GM18505 (cell line): Measurements from ENCODE around the gene PTPRJ.
A peak's percentile ranks its signal among the peaks of the same experiment; 100 is the strongest.

Experiments used
- ATAC-seq: cut with Tn5 transposase; IDR thresholded peaks from one replicate; pipeline ENCODE4 v1.9.1; 2021; ENCODE audit not compliant: unreplicated experiment
- POLR2A ChIP-seq: IDR thresholded peaks from 4 replicates; pipeline ENCODE4 v1.6.1; 2011; ENCODE audit warnings: borderline replicate concordance; ENCODE audit not compliant: insufficient read depth, insufficient read length; ENCODE audit errors: extremely low read depth

The PTPRJ gene

DNA sequence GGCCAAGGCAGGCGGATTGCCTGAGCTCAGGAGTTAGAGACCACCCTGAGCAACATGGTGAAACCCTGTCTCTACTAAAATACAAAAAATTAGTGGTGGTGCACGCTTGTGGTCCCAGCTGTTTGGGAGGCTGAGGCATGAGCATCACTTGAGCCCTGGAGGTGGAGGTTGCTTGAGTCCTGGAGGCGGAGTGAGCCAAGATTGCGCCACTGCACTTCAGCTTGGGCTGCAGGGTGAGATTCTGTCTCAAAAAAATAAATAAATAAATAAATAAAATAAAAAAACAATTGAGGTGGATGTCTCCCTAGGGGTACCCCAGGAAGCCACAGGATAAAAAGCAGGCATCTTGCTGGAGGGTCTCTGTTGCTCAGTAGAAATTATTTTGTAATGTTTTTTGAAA lies 14.1 kb downstream of the PTPRJ start:
- ATAC-seq = no peak
- TF ChIP-seq POLR2A = no peak

DNA sequence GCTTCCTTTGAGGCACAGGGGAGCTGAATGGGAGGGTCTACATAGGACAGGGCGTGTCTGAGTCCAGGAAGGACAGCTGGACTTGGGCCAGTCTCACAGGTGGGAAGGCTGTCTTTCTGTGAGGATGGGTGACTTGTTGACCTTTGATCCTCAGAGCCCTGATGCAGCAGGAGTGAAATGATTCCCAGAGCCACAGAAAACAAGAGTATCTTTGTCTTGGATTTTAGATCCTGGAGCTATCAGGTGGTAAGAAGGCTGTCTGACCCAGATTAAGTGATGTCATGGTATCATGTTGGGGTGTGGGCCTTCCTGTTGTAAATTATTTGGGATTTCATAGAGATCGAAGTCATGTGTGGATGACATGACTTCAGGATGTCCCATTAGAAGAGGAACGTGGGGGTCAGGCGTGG lies 15.0 kb downstream of the PTPRJ start:
- no peak for TF ChIP-seq POLR2A
- ATAC-seq = no peak

- TF ChIP-seq POLR2A = no peak
- no peak for ATAC-seq
Observed at GRCh38 chr11:47997063-47998053, 17.0 kb downstream of the PTPRJ start.

DNA sequence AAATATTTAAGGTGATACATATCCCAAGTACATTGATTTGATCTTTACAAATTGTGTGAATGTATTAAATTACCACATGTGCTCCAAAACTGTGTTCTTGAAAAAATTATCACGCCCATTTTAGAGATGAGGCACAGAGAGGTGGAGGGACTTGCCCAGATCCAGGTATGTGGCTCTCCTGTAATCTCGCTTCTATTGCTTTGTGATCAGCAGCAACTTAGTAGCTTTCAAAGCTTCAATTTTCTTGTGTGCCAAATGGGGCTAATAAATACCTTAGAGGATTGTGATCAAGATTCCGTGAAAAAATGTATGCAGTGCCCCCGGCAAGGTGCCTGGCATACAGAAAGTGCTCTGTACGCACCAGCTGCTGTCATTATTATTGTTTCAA lies 18.0 kb downstream of the PTPRJ start:
- ATAC-seq = no peak
- TF ChIP-seq POLR2A = no peak

DNA sequence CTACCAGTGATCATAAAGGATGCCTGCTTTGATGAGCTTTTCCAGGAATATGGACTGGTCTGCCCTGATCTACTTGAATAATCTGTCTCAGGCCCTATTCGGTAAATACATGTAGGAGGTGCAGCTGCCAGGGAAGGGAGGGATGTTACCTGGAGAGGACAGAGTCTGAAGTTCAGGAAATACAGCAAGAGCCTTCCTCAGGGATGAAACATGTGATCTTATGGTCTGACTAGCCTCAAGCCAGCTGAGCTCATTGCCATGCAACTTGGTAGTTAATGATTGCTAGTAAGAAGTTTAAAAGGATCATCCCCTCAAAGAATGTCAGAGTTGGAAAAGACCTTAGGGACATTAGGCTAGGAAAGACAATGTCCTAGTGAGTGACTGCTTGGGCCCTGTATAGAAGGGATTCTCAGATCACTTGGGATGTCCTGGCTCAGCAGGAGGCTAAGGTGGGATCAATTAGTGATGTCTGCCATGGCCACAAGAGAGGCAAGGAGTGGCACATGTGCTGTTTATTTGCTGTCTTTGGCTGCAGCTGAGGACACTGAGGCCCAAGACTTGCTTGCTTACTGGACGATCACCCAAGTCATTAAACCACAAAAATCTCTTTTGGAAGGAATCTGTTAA lies 18.5 kb downstream of the PTPRJ start:
- TF ChIP-seq POLR2A = no peak
- no peak for ATAC-seq

DNA sequence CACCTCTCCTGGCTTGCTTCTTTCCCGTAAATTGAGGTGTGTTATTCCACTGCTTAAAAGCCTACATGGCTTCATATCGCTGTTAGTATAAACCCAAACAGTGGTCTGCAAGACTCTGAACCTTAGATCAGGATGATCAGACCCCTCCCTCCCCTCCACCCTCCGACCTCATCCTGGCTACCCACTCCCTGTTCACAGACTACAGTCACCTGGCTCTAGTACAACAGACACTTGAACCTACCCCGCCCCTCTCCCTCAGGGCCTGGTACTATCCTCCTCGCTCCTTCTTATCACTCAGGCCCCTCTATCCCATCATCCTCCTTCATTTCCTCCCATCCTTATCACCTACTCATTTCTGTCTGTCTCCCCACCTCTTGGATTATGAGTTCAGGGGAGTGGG lies 20.1 kb downstream of the PTPRJ start:
- no peak for ATAC-seq
- TF ChIP-seq POLR2A = no peak

GRCh38 chr11:48001438-48002021 lies 21.2 kb downstream of the PTPRJ start:
- no peak for TF ChIP-seq POLR2A

DNA sequence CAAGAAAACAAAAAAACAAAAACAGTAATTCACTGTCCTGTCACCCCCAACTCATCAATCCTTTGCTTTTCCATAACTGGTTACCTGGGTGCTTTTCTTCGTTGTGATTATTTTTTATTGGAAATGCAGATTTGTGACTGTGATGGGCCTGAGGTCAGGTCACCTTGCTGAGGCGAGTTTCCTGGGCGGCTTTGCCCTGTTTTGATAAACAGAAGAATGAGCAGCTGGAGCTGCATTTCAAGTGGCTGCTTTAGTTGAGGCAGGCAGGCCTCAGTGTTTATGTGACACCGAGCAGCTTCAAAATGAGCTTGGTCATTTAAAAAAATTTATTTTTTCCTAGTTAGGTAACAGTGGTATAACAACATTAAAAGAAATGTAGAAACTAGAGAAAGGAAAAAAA lies 22.2 kb downstream of the PTPRJ start:
- no peak for TF ChIP-seq POLR2A
- no peak for ATAC-seq

More at GRCh38 chr11:48001438-48002021, 21.2 kb downstream of the PTPRJ start:
- ATAC-seq = peak; percentile 58

DNA sequence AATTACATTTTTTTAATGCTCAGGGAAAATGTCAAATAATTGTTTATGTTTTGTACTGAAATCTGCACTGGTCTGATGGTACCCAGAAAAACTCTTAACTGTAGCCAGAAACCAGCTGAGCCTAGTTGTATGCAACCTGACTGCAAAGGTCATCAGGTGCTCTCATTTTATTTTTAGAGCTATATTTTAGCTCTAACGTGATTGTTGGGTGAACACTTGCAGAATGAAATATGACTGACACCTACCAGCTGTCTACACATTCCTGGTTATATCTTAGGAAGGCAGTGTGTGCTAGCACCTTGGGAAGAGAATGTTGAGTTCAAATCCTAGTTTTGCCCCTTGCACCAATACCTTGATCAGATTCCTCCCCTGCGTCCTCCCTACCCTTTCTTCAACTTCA lies 23.6 kb downstream of the PTPRJ start:
- no peak for TF ChIP-seq POLR2A
- ATAC-seq = no peak

DNA sequence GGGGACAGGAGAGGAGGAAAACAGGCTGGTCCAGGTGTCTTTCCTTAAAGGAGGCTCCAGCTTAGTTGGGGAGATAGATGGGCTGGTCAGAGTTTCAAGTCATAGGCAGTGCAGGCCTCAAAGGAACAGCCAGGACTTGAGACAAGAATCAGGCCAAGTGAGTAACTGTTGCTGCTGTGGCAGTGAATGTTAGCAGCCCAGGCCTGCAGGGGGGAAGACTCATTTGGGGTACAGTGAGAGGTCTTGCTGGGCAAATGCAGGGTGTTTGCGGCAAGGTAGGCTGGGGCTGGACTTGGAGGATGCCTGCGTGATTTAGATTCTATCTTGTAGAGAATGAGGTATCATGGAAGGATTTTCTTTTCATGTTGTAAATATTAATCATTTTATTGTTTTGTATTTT lies 24.1 kb downstream of the PTPRJ start:
- ATAC-seq = no peak
- TF ChIP-seq POLR2A = no peak

GRCh38 chr11:48005136-48005535 lies 24.8 kb downstream of the PTPRJ start:
- no peak for TF ChIP-seq POLR2A
- ATAC-seq = no peak

DNA sequence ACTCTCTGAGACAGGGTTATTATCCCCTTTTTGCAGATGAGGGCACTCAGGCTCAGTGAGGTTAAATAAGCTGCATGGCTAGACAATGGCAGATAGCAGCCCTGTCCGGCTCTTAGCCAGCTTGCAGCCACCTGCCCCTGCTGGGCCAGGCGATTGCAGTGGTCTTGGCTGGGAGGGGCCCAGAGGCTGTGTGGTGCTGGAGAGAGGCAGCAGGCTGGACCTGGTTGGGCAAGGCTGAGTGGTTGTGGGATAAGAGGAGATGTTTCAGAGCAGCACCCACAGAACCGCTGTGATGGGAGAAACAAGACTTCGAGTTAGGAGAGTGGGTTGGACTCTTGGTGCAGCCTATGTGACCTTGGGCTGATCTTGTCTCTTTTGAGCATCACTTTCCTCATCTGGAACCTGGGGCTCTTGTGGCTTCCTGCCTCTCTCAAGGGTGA lies 25.5 kb downstream of the PTPRJ start:
- TF ChIP-seq POLR2A = no peak
- ATAC-seq = no peak

GRCh38 chr11:48006301-48006992 lies 26.1 kb downstream of the PTPRJ start:
- no peak for TF ChIP-seq POLR2A
- peak; percentile 75 for ATAC-seq
